ENCODE data around the gene MAG. TPM values are rescaled to one million over a fixed set of nuclear protein-coding genes. Genes with fewer than 3 reads are reported as not detected.

Gene MAG
- 1 to 10 TPM in 2 of 4 donors, under 1 TPM in 1, not detected in 1; 0.65 to 2.4 (median 1.2) TPM for total RNA-seq

GRCh38 chr19:35291916-35292315 lies at the start of gene MAG:
Gene MAG (plus strand): TSS chr19:35292161. CDS start chr19:35295409, 3,248 bp downstream.
- Histone ChIP-seq H3K36me3 (no peaks in the 10 kb centered on the region), H3K27me3 (peaks cover 0 to 79% (median 0%) of the 10 kb centered on the region in 4 donors), H3K27ac (replicated peaks in 1 of 4) (no peak within 1 kb of the TSS), H3K9me3 (no peaks in the 10 kb centered on the region), H3K4me3 (no peak within 1 kb of the TSS), H3K4me1 (no peaks in the 10 kb centered on the region)
- WGBS, result 81% methylated on average over 8 of the region's 12 CpGs
- TF ChIP-seq EP300 (IDR thresholded peaks at IDR 0.05) (no peak), POLR2AphosphoS5 (IDR thresholded peaks at IDR 0.05) (no peak), POLR2A (IDR thresholded peaks at IDR 0.05; ENCODE audit: low read depth) (no peak), CTCF (IDR thresholded peaks at IDR 0.05) (no peak)
- DNase-seq (ENCODE audit: extremely low spot score), result no peak
- intact Hi-C loops (cut with DNase I), result no loop called here

- intact Hi-C loops (cut with DNase I), result no loop called here
- no peak for TF ChIP-seq POLR2A (IDR thresholded peaks at IDR 0.05; ENCODE audit: low read depth)
- TF ChIP-seq EP300 (IDR thresholded peaks at IDR 0.05), result no peak
- TF ChIP-seq POLR2AphosphoS5 (IDR thresholded peaks at IDR 0.05), result no peak
- no peak for TF ChIP-seq CTCF (IDR thresholded peaks at IDR 0.05)
- WGBS, result 71% methylated on average over 4 of the region's 4 CpGs
- no peaks in the 10 kb centered on the region for H3K36me3 ChIP-seq
- H3K9me3 ChIP-seq, result peaks cover 0 to 11% (median 6%) of the 10 kb centered on the region in 4 donors
- no peak overlapping the region for H3K27ac ChIP-seq (replicated peaks in 1 of 4)
- peaks cover 9 to 23% (median 21%) of the 10 kb centered on the region in 4 donors for H3K4me1 ChIP-seq
- H3K27me3 ChIP-seq, result peaks cover 0 to 70% (median 17%) of the 10 kb centered on the region in 4 donors
- no peak overlapping the region for H3K4me3 ChIP-seq
- DNase-seq (ENCODE audit: extremely low spot score), result peak; percentile 39
Measured at GRCh38 chr19:35246466-35247092, 45.4 kb upstream of the MAG start.

GRCh38 chr19:35247526-35248309 lies 44.2 kb upstream of the MAG start:
- Histone ChIP-seq H3K27me3 (peaks cover 0 to 67% (median 17%) of the 10 kb centered on the region in 4 donors), H3K4me1 (peaks cover 9 to 23% (median 21%) of the 10 kb centered on the region in 4 donors), H3K27ac (replicated peaks in 1 of 4) (peak overlapping the region; percentile 55 to 73 (median 64)), H3K4me3 (peak overlapping the region; percentile 49 to 62 (median 51)), H3K36me3 (no peaks in the 10 kb centered on the region), H3K9me3 (peaks cover 0 to 6% (median 2%) of the 10 kb centered on the region in 4 donors)
- 11% methylated on average over 8 of the region's 42 CpGs for WGBS
- TF ChIP-seq POLR2A (IDR thresholded peaks at IDR 0.05; ENCODE audit: low read depth), result no peak
- peak in 1 of 2 donors; percentile 8 for TF ChIP-seq POLR2AphosphoS5 (IDR thresholded peaks at IDR 0.05)
- peak in 2 of 3 experiments; percentile 9 to 41 for TF ChIP-seq CTCF (IDR thresholded peaks at IDR 0.05)
- no peak for TF ChIP-seq EP300 (IDR thresholded peaks at IDR 0.05)
- peak; percentile 80 for DNase-seq (ENCODE audit: extremely low spot score)
- intact Hi-C loops (cut with DNase I), result no loop called here

- H3K4me3 ChIP-seq, result peak within 1 kb of the TSS; percentile 49 to 62 (median 51)
- no peaks in the 10 kb centered on the region for H3K36me3 ChIP-seq
- peak within 1 kb of the TSS; percentile 55 to 73 (median 64) for H3K27ac ChIP-seq (replicated peaks in 1 of 4)
- intact Hi-C loops (cut with DNase I), result no loop called here
- peak; percentile 89 for DNase-seq (ENCODE audit: extremely low spot score)
- H3K9me3 ChIP-seq, result peaks cover 0 to 6% (median 2%) of the 10 kb centered on the region in 4 donors
- H3K4me1 ChIP-seq, result peaks cover 9 to 23% (median 21%) of the 10 kb centered on the region in 4 donors
- WGBS, result under 1% methylated on average over 48 of the region's 69 CpGs
- TF ChIP-seq POLR2AphosphoS5 (IDR thresholded peaks at IDR 0.05) (peak in 1 of 2 donors; percentile 25), EP300 (IDR thresholded peaks at IDR 0.05) (no peak)
- H3K27me3 ChIP-seq, result peaks cover 0 to 75% (median 17%) of the 10 kb centered on the region in 4 donors
Measured at GRCh38 chr19:35248310-35249145, 43.4 kb upstream of the MAG start, which contains the start of gene LSR. Gene LSR (plus strand): TSS chr19:35249002. CDS start chr19:35249023, 21 bp downstream.

Measured in esophagus muscularis mucosa (tissue), 4 donors.